Right renal cortex interstitium (tissue), 3 donors: ENCODE data around the gene ABHD17C. TPM values are rescaled to one million over a fixed set of nuclear protein-coding genes. Genes with fewer than 3 reads are reported as not detected.

ENCODE experiments used
- polyA plus RNA-seq, 3 donors: library from polyadenylated mRNA; unstranded; fragments of 120-200 nt; gene quantifications; one replicate each; pipeline ENCODE4 v1.2.1, GENCODE V29; 2013; ENCODE audit not compliant: insufficient read length in 3 of 3

The ABHD17C gene
- polyA plus RNA-seq, 3 donors: 34.5 to 38.4 (median 36.3) TPM

Other genes with a start within 250 kb of the ABHD17C start
- gene CEMIP, start 84.1 kb downstream of the ABHD17C start, polyA plus RNA-seq: 1 to 10 TPM; 1.9 to 2.6 (median 2.5) TPM